Coronary artery (tissue), 2 donors: Measurements from ENCODE around the gene RASL10B.

ENCODE experiments used
- DNase-seq: peaks from one replicate; pipeline ENCODE4 v3.0.0-alpha.2; 2017; ENCODE audit warnings: low spot score
- H3K27ac ChIP-seq, 2 donors: fragments of 200-600 bp; sonication (generic); one replicate each; pipeline ENCODE4 v1.5.1; 2016 to 2019
- H3K4me3 ChIP-seq: fragments of 200-600 bp; sonication (generic); 2 replicates; pipeline ENCODE4 v1.5.1; 2016; ENCODE audit warnings: mild to moderate bottlenecking, moderate library complexity
- TF ChIP-seq, protein P1 (sequence below): fragments of 200-600 bp; sonication (generic); IDR thresholded peaks from one replicate; pipeline ENCODE4 v1.5.1; 2019; ENCODE audit warnings: antibody characterized with exemption

Gene RASL10B

DNA sequence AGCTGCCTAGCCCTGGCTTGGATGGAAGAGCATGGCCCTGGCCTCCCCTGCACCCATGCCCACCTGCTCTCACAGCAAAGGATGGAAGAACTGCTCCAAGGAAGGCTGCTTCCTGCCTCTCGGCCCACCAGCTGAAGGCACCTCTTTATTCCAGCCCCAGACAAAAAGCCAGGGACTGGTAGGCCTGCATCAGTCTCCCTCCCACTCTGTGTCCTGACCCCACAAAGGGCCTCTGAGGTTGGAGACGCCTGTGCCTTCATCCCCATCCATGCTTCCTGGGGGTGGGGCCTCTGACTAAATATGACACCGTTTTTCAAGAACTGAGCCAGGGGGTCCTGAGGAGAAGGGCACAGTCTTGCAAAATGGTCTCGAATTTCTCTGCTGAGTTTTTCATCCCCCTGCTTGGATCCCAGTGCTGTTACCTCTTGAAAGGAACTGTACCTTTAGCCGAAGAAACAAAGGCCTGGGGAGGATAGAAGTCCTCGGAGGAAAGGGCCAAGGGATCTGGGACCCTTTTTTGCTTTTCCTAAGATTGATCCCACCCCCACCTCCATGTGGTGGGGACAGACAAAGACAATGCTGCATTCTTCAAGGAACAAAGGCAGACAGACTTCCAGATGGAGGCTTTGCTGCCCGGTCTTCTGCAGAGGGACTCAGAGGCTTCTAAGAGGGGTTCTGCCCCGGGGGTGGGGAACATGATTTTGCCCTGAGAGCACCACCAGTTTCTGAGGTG is 34.5 kb downstream of the RASL10B start:
- Histone ChIP-seq H3K27ac (no peak overlapping the region), H3K4me3 (no peak overlapping the region)
- DNase-seq, result no peak
- TF ChIP-seq, protein P1, sequence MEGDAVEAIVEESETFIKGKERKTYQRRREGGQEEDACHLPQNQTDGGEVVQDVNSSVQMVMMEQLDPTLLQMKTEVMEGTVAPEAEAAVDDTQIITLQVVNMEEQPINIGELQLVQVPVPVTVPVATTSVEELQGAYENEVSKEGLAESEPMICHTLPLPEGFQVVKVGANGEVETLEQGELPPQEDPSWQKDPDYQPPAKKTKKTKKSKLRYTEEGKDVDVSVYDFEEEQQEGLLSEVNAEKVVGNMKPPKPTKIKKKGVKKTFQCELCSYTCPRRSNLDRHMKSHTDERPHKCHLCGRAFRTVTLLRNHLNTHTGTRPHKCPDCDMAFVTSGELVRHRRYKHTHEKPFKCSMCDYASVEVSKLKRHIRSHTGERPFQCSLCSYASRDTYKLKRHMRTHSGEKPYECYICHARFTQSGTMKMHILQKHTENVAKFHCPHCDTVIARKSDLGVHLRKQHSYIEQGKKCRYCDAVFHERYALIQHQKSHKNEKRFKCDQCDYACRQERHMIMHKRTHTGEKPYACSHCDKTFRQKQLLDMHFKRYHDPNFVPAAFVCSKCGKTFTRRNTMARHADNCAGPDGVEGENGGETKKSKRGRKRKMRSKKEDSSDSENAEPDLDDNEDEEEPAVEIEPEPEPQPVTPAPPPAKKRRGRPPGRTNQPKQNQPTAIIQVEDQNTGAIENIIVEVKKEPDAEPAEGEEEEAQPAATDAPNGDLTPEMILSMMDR, result no peak

DNA sequence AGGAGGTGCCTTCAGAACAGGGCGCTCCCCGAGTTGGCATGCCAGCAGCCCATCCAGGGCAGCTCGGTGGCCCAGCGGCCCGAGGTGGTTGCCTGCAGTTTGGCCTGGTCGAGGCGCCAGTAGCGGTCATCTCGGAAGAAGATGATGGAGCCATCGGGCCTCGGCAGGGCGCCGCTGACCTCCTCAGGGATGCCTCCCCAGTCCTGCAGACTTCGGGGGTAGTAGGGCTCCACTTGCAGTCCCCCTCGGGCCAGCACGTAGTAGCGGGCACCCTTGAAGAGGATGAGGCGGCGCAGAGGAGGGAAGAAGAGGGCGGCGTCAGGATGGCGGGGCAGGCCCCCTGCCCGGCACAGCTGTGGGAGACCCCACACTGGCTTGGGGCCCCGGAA is 35.0 kb downstream of the RASL10B start:
- no peak overlapping the region for H3K4me3 ChIP-seq
- no peak for DNase-seq
- H3K27ac ChIP-seq, result no peak overlapping the region
- TF ChIP-seq, protein P1, result no peak

GRCh38 chr17:35766903-35767510 is 35.6 kb downstream of the RASL10B start:
- Histone ChIP-seq H3K4me3 (no peak overlapping the region), H3K27ac (no peak overlapping the region)
- no peak for DNase-seq
- TF ChIP-seq, protein P1, result peak; percentile 19

DNA sequence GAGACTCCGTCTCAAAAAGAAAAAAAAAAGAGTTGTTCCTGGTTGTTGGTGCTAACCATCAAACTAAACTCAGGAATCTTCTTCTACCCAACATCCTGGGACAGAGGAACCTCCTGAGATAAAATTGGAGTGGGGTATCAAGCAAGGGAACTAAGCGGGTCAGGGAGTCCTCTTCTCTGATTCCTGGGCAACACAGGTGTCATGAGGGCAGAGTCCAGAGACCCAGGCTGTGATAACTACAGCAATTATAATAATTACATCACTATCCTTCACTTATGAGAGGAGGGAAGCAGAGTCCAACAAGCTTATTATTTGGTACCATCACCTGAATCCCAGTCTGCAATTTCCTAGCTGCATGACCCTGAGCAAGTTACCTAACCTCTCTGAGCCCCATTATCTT is 37.4 kb downstream of the RASL10B start:
- TF ChIP-seq, protein P1, result no peak
- no peak overlapping the region for H3K27ac ChIP-seq
- no peak for DNase-seq
- no peak overlapping the region for H3K4me3 ChIP-seq

DNA sequence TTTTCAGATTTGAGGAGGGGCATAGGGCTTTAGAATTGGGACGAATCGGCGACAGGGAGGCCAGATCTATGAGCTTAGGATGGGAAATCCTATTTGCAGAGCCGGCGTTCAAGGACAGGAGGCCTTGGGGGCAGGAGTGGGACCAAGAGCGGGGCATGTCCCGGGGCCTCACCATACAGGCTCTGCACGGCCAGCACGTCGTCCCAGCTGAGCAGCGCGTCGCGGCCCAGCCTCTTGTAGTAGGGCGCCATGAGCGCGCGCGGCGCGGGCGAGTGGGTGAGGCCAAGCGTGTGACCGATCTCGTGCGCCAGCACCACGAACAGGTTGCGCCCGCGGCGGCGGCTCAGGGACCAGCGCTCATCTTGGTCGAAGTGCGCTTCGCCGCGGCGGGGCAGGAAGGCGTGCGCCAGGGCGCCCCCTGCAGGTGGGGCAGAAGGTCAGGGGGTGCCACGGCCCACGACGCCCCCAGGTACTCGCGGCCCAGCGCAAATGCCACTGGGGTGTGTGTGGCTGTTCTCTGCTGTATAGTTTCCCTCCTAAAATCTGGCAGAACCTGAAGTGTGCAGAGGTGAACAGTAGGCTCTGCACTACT is 38.6 kb downstream of the RASL10B start:
- no peak overlapping the region for H3K27ac ChIP-seq
- no peak overlapping the region for H3K4me3 ChIP-seq
- no peak for DNase-seq
- TF ChIP-seq, protein P1, result no peak

DNA sequence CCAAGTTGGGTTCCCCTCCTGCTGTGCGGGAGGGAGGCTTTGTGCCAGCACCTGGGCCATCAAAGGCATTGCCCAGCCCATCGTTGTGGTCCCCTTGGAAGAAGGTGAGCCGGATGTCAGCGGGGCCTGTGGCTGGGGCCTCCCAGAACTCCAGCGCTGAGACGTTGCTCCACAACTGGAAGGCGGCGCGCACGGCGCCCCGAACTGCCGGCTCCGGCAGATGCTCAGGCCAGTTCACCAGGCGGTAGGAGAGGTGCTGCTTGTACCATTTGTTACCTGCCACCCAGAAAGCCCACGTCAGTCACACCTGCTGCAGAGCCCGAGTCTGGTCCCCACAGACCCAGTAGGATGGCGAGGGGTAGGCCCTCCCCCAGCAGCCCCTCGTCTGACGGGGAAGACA is 41.7 kb downstream of the RASL10B start:
- TF ChIP-seq, protein P1, result no peak
- H3K4me3 ChIP-seq, result no peak overlapping the region
- H3K27ac ChIP-seq, result peak overlapping the region; percentile 86 to 95
- no peak for DNase-seq
